Common myeloid progenitor, CD34-positive (primary cell): ENCODE data around the gene EXOC6B.

Experiments used
- CTCF ChIA-PET: fragments of 350-600 bp; sonication (Branson Sonifier 250); formaldehyde crosslinking; loops from one replicate; lab custom pipeline; 2021; ENCODE audit warnings: antibody characterized with exemption; lab: Charles Lee
- POLR2A ChIA-PET: fragments of 350-600 bp; sonication (Branson Sonifier 250); formaldehyde crosslinking; loops from one replicate; lab custom pipeline; 2021; ENCODE audit warnings: antibody characterized with exemption; lab: Charles Lee
- DNase-seq, 3 donors: peaks; one replicate each; pipeline versions ENCODE4 v3.0.0 to v3.0.0-alpha.2; 2013
- H3K27ac ChIP-seq, 2 experiments: 1 replicate in 1 of 2; 2 replicates in 1 of 2; pipeline ENCODE4 v1.7.0; 2013; ENCODE audit warnings: inconsistent platforms in 2 of 2, low read length in 2 of 2, mild to moderate bottlenecking in 2 of 2, low read depth in 1 of 2, moderate library complexity in 1 of 2; ENCODE audit not compliant: severe bottlenecking in 2 of 2, insufficient read depth in 1 of 2, poor library complexity in 1 of 2
- H3K27me3 ChIP-seq, 5 experiments: replicated peaks in 2 of 5; 1 replicate in 3 of 5; 2 replicates in 2 of 5; pipeline versions ENCODE4 v1.6.1 to v1.7.0; 2013; ENCODE audit warnings: low read length in 4 of 5, mild to moderate bottlenecking in 2 of 5, moderate library complexity in 2 of 5, inconsistent platforms in 1 of 5; ENCODE audit not compliant: insufficient read depth in 5 of 5, control insufficient read depth in 4 of 5
- H3K36me3 ChIP-seq, 4 experiments: 1 replicate in 2 of 4; 2 replicates in 2 of 4; pipeline versions ENCODE4 v1.6.1 to v1.7.0; 2013; ENCODE audit warnings: low read length in 3 of 4, control low read depth in 1 of 4, mild to moderate bottlenecking in 1 of 4; ENCODE audit not compliant: control insufficient read depth in 4 of 4, insufficient read depth in 4 of 4
- H3K4me1 ChIP-seq, 4 experiments: 1 replicate in 3 of 4; 2 replicates in 1 of 4; pipeline versions ENCODE4 v1.6.1 to v1.7.1; 2013; ENCODE audit warnings: low read length in 3 of 4, mild to moderate bottlenecking in 3 of 4, control low read depth in 1 of 4, inconsistent platforms in 1 of 4, moderate library complexity in 1 of 4; ENCODE audit not compliant: control insufficient read depth in 4 of 4, insufficient read depth in 4 of 4; ENCODE audit errors: control extremely low read depth in 1 of 4
- H3K4me3 ChIP-seq, 7 experiments: 1 replicate in 4 of 7; 2 replicates in 3 of 7; pipeline versions ENCODE4 v1.5.1 to v1.7.0; 2013; ENCODE audit warnings: mild to moderate bottlenecking in 7 of 7, low read length in 6 of 7, moderate library complexity in 6 of 7, inconsistent platforms in 2 of 7, low read depth in 2 of 7, control low read depth in 1 of 7; ENCODE audit not compliant: insufficient read depth in 4 of 7, control insufficient read depth in 1 of 7; ENCODE audit errors: extremely low read depth in 1 of 7
- H3K9me3 ChIP-seq, 5 experiments: 1 replicate in 4 of 5; 2 replicates in 1 of 5; pipeline versions ENCODE4 v1.6.1 to v1.7.1; 2013; ENCODE audit warnings: low read length in 4 of 5, mild to moderate bottlenecking in 2 of 5, inconsistent platforms in 1 of 5, low read depth in 1 of 5, moderate library complexity in 1 of 5; ENCODE audit not compliant: control insufficient read depth in 4 of 5, insufficient read depth in 2 of 5; ENCODE audit errors: control extremely low read depth in 1 of 5
- WGBS: methylation state at CpG from one replicate; pipeline ENCODE4 v1.1.5; 2013; ENCODE audit not compliant: insufficient coverage; 5-methylcytosine and 5-hydroxymethylcytosine counted together

The EXOC6B gene

DNA sequence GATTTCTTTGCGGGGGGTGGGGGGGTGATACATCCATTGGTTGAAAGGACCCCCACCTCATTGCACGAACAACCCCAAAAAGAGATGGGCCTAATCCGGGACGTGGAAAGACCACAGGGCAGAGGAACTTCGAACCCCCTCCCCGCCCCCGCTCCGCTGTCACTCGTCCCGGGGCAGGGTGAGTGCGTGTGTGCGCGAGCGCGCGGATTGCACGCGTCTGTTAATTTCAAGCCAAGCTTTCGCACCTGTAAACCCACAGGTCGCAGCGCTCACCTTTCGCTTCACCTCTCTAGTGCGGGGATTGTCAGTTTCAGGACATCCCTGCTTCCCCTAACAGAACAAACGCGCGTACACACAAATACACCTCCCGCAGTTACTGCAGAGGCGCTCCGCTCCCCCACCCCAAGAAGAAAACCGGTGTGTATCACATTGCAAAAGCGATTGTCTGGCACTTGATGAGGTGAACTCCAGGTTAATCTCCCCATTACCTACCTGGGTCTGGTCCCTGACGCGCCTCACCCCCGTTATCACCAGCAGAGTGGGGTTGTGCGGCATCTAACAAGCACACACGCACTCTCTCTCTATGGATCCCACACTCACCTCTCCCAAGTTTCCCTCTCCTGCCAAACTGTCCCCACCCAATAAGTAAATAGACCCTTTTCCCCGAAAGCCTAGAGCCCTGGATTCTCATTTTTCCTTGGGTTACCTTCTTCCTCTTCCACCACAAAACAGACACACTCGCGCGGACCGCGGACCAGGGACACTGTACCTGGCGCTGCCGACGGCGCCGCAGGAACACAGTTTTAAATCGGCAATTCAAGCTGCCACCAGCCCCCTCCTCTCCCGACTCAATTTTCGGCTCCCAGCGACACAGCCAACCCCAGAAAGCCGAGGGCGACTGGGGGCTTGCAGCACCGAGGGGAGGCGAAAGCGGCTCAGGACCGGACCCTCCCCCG is 679.2 kb downstream of the EXOC6B start:
- DNase-seq = peak in 2 of 3 donors; percentile 19 to 22
- H3K27me3 ChIP-seq = peaks cover 0 to 93% (median 40%) of the 10 kb centered on the region in 5 experiments
- peaks cover 0 to 5% (median 0%) of the 10 kb centered on the region in 5 experiments for H3K9me3 ChIP-seq
- ChIA-PET CTCF (no interaction called here), POLR2A (no interaction called here)
- H3K4me3 ChIP-seq = peak overlapping the region in 4 of 7 experiments; percentile 15 to 54 (median 48)
- H3K4me1 ChIP-seq = peaks cover 0 to 70% (median 46%) of the 10 kb centered on the region in 4 experiments
- WGBS = 5% methylated on average over 37 of the region's 58 CpGs
- no peaks in the 10 kb centered on the region for H3K36me3 ChIP-seq
- no peak overlapping the region for H3K27ac ChIP-seq

GRCh38 chr2:72145658-72146329 is 680.0 kb downstream of the EXOC6B start:
- Histone ChIP-seq H3K4me1 (peaks cover 0 to 70% (median 46%) of the 10 kb centered on the region in 4 experiments), H3K27me3 (peaks cover 0 to 87% (median 42%) of the 10 kb centered on the region in 5 experiments), H3K36me3 (no peaks in the 10 kb centered on the region), H3K27ac (no peak overlapping the region), H3K4me3 (peak overlapping the region in 3 of 7 experiments; percentile 19 to 56 (median 54)), H3K9me3 (peaks cover 0 to 5% (median 0%) of the 10 kb centered on the region in 5 experiments)
- WGBS = under 1% methylated on average over 17 of the region's 33 CpGs
- CTCF ChIA-PET = no interaction called here
- POLR2A ChIA-PET = no interaction called here
- DNase-seq = peak in 2 of 3 donors; percentile 14 to 18

DNA sequence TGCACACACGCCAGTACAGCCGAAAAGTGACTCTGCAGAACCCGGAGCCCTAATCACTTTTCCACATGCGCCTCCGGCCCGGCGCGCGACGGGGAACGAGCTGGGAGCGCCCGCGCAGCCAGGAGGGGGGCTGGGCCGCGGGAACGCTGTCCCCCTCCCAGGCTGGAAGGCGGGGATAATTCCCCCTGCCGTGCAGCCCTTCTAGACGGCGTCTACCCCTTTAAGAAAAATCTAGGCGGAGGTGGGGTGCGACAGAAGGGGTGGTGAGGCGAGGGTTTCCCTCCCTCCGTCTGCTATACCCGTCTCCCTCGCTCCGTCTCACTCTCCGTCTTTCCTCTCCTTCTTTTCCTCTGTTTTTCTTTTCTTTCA is 680.6 kb downstream of the EXOC6B start:
- Histone ChIP-seq H3K36me3 (no peaks in the 10 kb centered on the region), H3K4me1 (peaks cover 0 to 70% (median 45%) of the 10 kb centered on the region in 4 experiments), H3K27ac (no peak overlapping the region), H3K9me3 (peaks cover 0 to 5% (median 0%) of the 10 kb centered on the region in 5 experiments), H3K4me3 (peak overlapping the region in 5 of 7 experiments; percentile 32 to 71 (median 54)), H3K27me3 (peaks cover 0 to 84% (median 43%) of the 10 kb centered on the region in 5 experiments)
- WGBS = 0% methylated on average over 18 of the region's 29 CpGs
- POLR2A ChIA-PET = no interaction called here
- peak in 2 of 3 donors; percentile 32 to 50 for DNase-seq
- CTCF ChIA-PET = no interaction called here

DNA sequence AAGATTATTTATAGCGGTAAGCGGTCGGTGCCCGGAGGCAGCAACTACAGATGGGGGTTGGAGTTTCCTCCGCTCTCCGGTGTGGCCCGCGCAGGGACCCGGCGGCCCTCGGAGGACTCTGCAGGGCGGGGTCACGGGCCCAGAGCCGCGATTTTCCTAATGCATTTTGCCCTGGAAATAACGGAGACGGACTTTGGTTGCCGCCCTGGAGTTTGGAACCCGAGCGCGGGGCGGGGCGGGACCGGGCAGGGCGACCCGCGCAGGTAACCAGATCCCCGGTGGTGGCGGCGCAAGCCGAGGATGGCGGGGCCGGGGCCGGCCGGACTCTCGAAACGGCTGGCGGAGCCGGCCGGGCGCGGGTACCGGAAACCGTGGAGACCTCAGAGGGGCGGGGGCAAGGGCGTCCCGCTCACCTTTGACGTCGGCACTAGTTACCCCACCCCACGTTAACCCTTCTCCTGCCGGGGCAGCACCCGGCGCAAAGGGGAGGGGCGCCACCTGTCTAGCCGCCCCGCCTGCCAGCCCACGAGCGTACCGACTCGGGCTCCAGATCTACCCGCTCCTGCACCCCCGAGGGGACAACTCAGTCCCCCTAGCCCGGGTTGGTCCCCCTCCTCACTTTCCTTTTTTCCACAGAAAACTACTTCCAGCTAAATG is 681.1 kb downstream of the EXOC6B start:
- Histone ChIP-seq H3K9me3 (peaks cover 0 to 5% (median 0%) of the 10 kb centered on the region in 5 experiments), H3K27me3 (peaks cover 0 to 79% (median 38%) of the 10 kb centered on the region in 5 experiments), H3K4me1 (peaks cover 0 to 65% (median 41%) of the 10 kb centered on the region in 4 experiments), H3K27ac (no peak overlapping the region), H3K36me3 (no peaks in the 10 kb centered on the region), H3K4me3 (peak overlapping the region in 6 of 7 experiments; percentile 25 to 71 (median 52))
- DNase-seq = peak in 2 of 3 donors; percentile 17 to 41
- under 1% methylated on average over 62 of the region's 63 CpGs for WGBS
- CTCF ChIA-PET = no interaction called here
- POLR2A ChIA-PET = no interaction called here

DNA sequence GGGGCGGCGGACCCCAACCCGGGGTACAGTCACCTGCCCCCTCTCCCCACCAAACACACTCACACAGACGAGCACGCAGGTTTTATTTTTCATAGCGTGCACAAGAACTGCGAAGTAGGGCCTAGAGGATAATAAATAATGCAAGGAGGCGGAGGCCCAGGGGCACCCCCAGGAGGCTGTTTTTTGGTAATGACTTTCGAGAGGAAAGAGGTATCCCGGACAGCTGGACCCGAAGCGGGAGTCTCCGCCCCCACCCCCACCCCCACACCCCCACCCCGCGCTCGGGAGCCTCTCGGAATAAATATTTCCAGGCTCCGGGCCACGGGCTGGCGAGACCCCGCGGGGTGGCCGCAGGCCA is 681.6 kb downstream of the EXOC6B start:
- Histone ChIP-seq H3K9me3 (peaks cover 0 to 5% (median 0%) of the 10 kb centered on the region in 5 experiments), H3K36me3 (no peaks in the 10 kb centered on the region), H3K27ac (no peak overlapping the region), H3K27me3 (peaks cover 0 to 74% (median 37%) of the 10 kb centered on the region in 5 experiments), H3K4me1 (peaks cover 0 to 60% (median 38%) of the 10 kb centered on the region in 4 experiments), H3K4me3 (peak overlapping the region in 5 of 7 experiments; percentile 32 to 71 (median 51))
- DNase-seq = peak in 1 of 3 donors; percentile 22
- 0% methylated on average over 3 of the region's 23 CpGs for WGBS
- POLR2A ChIA-PET = no interaction called here
- CTCF ChIA-PET = no interaction called here

GRCh38 chr2:72143441-72144273 is 682.2 kb downstream of the EXOC6B start:
- ChIA-PET POLR2A (no interaction called here), CTCF (interaction anchor here (0.6 kb wide), 1 partner anchor 9 kb away, joined by 5 read pairs; no protein-coding TSS in a partner anchor)
- Histone ChIP-seq H3K36me3 (no peaks in the 10 kb centered on the region), H3K27me3 (peaks cover 0 to 69% (median 35%) of the 10 kb centered on the region in 5 experiments), H3K4me3 (peak overlapping the region in 3 of 7 experiments; percentile 36 to 51 (median 48)), H3K4me1 (peaks cover 0 to 55% (median 34%) of the 10 kb centered on the region in 4 experiments), H3K27ac (no peak overlapping the region), H3K9me3 (peaks cover 0 to 5% (median 0%) of the 10 kb centered on the region in 5 experiments)
- WGBS = 7% methylated on average over 51 of the region's 65 CpGs
- DNase-seq = peak in 2 of 3 donors; percentile 7 to 49
